DOHH2 (cell line): Measurements from ENCODE around the gene KCNMA1.

Source experiments
- H3F3A ChIP-seq: fragments of 200-600 bp; sonication (generic), shearing (Covaris generic); 2 replicates; pipeline ENCODE4 v1.6.0; 2016; ENCODE audit warnings: antibody characterized with exemption, mild to moderate bottlenecking; ENCODE audit not compliant: control insufficient read depth, insufficient read depth
- H3K27ac ChIP-seq: fragments of 200-600 bp; sonication (generic); 2 replicates; pipeline ENCODE4 v1.5.1; 2014; ENCODE audit warnings: low read depth, mild to moderate bottlenecking, low read length, moderate library complexity
- H3K27me3 ChIP-seq: fragments of 200-600 bp; sonication (generic); 2 replicates; pipeline ENCODE4 v1.6.1; 2014; ENCODE audit warnings: mild to moderate bottlenecking, low read length, mixed read lengths; ENCODE audit not compliant: control insufficient read depth
- H3K36me3 ChIP-seq: fragments of 200-600 bp; sonication (generic); 2 replicates; pipeline ENCODE4 v1.6.1; 2014; ENCODE audit warnings: mild to moderate bottlenecking, low read length, moderate library complexity, mixed read lengths; ENCODE audit not compliant: control insufficient read depth
- H3K4me1 ChIP-seq: fragments of 200-600 bp; sonication (generic); 2 replicates; pipeline ENCODE4 v1.6.1; 2014; ENCODE audit warnings: mild to moderate bottlenecking, low read length, mixed read lengths; ENCODE audit not compliant: control insufficient read depth
- H3K4me2 ChIP-seq: fragments of 200-600 bp; sonication (generic); 2 replicates; pipeline ENCODE4 v1.6.0; 2014; ENCODE audit warnings: mild to moderate bottlenecking, low read length, moderate library complexity
- H3K4me3 ChIP-seq: fragments of 200-600 bp; sonication (generic); 2 replicates; pipeline ENCODE4 v1.5.1; 2014; ENCODE audit warnings: mild to moderate bottlenecking, low read length, mixed read lengths
- H3K79me2 ChIP-seq: fragments of 200-600 bp; sonication (generic); 2 replicates; pipeline ENCODE4 v1.6.1; 2014; ENCODE audit warnings: mild to moderate bottlenecking, low read length, mixed read lengths; ENCODE audit not compliant: control insufficient read depth
- H3K9me2 ChIP-seq: fragments of 200-600 bp; sonication (generic); replicated peaks from 2 replicates; pipeline ENCODE4 v1.6.1; 2014; ENCODE audit warnings: mild to moderate bottlenecking, low read length, mixed read lengths; ENCODE audit not compliant: control insufficient read depth
- H3K9me3 ChIP-seq: fragments of 200-600 bp; sonication (generic); 2 replicates; pipeline ENCODE4 v1.6.1; 2014; ENCODE audit warnings: antibody characterized with exemption, low read length, mixed read lengths; ENCODE audit not compliant: control insufficient read depth, insufficient read depth
- H4K20me1 ChIP-seq: fragments of 200-600 bp; sonication (generic); 2 replicates; pipeline ENCODE4 v1.6.0; 2014; ENCODE audit warnings: low read depth, mild to moderate bottlenecking, antibody characterized with exemption, low read length, moderate library complexity; ENCODE audit not compliant: control insufficient read depth, insufficient read depth
- CTCF ChIP-seq: fragments of 200-600 bp; sonication (generic); IDR thresholded peaks from one replicate; pipeline ENCODE4 v1.5.1; 2014; ENCODE audit warnings: antibody characterized with exemption, mild to moderate bottlenecking, low read depth, low read length; ENCODE audit not compliant: poor library complexity, severe bottlenecking
- EZH2phosphoT487 ChIP-seq: fragments of 200-600 bp; sonication (generic); IDR thresholded peaks from 2 replicates; pipeline ENCODE4 v1.6.1; 2017; ENCODE audit warnings: borderline replicate concordance, mild to moderate bottlenecking, antibody characterized with exemption, low read length, moderate library complexity, mixed read lengths

Gene KCNMA1

GRCh38 chr10:76858721-76859120 is 778.9 kb downstream of the KCNMA1 start:
- Histone ChIP-seq H3K27me3 (no peaks in the 10 kb centered on the region), H4K20me1 (no peaks in the 10 kb centered on the region), H3K4me3 (no peak overlapping the region), H3K4me1 (no peaks in the 10 kb centered on the region), H3K36me3 (no peaks in the 10 kb centered on the region), H3K9me2 (no peaks in the 10 kb centered on the region), H3K79me2 (no peaks in the 10 kb centered on the region), H3K9me3 (no peaks in the 10 kb centered on the region), H3K4me2 (no peak overlapping the region), H3F3A (no peaks in the 10 kb centered on the region), H3K27ac (no peak overlapping the region)
- TF ChIP-seq EZH2phosphoT487 (no peak), CTCF (no peak)

- H3F3A ChIP-seq, result no peaks in the 10 kb centered on the region
- no peak overlapping the region for H3K4me3 ChIP-seq
- H3K4me2 ChIP-seq, result no peak overlapping the region
- H3K27me3 ChIP-seq, result no peaks in the 10 kb centered on the region
- no peaks in the 10 kb centered on the region for H3K79me2 ChIP-seq
- no peaks in the 10 kb centered on the region for H3K36me3 ChIP-seq
- no peaks in the 10 kb centered on the region for H3K9me3 ChIP-seq
- H3K4me1 ChIP-seq, result no peaks in the 10 kb centered on the region
- H3K27ac ChIP-seq, result no peak overlapping the region
- H4K20me1 ChIP-seq, result no peaks in the 10 kb centered on the region
- TF ChIP-seq CTCF, result no peak
- TF ChIP-seq EZH2phosphoT487, result no peak
- H3K9me2 ChIP-seq, result no peaks in the 10 kb centered on the region
Observed at GRCh38 chr10:76840802-76841201, 796.8 kb downstream of the KCNMA1 start.

- Histone ChIP-seq H3K27ac (no peak overlapping the region), H3K27me3 (no peaks in the 10 kb centered on the region), H3K36me3 (no peaks in the 10 kb centered on the region), H3F3A (no peaks in the 10 kb centered on the region), H3K9me3 (no peaks in the 10 kb centered on the region), H4K20me1 (no peaks in the 10 kb centered on the region), H3K4me2 (no peak overlapping the region), H3K4me1 (no peaks in the 10 kb centered on the region), H3K9me2 (no peaks in the 10 kb centered on the region), H3K4me3 (no peak overlapping the region), H3K79me2 (no peaks in the 10 kb centered on the region)
- TF ChIP-seq CTCF (no peak), EZH2phosphoT487 (no peak)
Observed at GRCh38 chr10:76839276-76839675, 798.3 kb downstream of the KCNMA1 start.

GRCh38 chr10:76830218-76830617 is 807.4 kb downstream of the KCNMA1 start:
- no peak overlapping the region for H3K4me3 ChIP-seq
- no peaks in the 10 kb centered on the region for H3K27me3 ChIP-seq
- H3K9me2 ChIP-seq, result no peaks in the 10 kb centered on the region; the same call in 1 of the 2 replicates
- no peaks in the 10 kb centered on the region for H3K36me3 ChIP-seq
- no peaks in the 10 kb centered on the region for H4K20me1 ChIP-seq
- H3K27ac ChIP-seq, result no peak overlapping the region
- H3K4me2 ChIP-seq, result no peak overlapping the region
- no peaks in the 10 kb centered on the region for H3K9me3 ChIP-seq
- H3K79me2 ChIP-seq, result no peaks in the 10 kb centered on the region
- no peaks in the 10 kb centered on the region for H3K4me1 ChIP-seq
- TF ChIP-seq CTCF, result no peak
- TF ChIP-seq EZH2phosphoT487, result no peak
- no peaks in the 10 kb centered on the region for H3F3A ChIP-seq
